ENCODE data around the gene THSD4.
"Not testable (repeated sequence)": the region's sequence is repeated elsewhere in the genome, so short reads cannot be mapped to it uniquely, and the experiment has no call there.

The THSD4 gene

GRCh38 chr15:71715914-71716313 lies 600.6 kb downstream of the THSD4 start:
- DNase-seq (ENCODE audit: low read depth in 2 of 2) = no peak

DNA sequence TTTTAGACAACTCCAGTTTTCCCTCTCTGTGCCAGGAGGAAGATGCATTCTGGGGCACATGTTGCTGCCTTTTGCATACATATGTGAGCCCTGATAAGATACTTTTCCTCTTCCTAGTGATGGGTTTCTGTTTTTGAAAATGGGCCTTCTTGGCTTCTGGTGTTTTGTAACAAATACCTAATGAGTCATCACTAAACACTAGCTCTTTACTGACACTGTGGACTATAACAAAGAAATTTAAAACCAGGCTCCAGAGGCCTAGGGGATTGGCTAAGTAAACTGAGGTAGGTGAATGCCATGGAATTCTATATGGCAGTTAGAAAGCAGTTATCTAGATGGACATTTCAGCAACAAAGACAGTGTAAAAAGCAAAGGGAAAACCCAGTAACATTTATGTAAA lies 601.7 kb downstream of the THSD4 start:
- no peak for DNase-seq (ENCODE audit: low read depth in 2 of 2)

DNA sequence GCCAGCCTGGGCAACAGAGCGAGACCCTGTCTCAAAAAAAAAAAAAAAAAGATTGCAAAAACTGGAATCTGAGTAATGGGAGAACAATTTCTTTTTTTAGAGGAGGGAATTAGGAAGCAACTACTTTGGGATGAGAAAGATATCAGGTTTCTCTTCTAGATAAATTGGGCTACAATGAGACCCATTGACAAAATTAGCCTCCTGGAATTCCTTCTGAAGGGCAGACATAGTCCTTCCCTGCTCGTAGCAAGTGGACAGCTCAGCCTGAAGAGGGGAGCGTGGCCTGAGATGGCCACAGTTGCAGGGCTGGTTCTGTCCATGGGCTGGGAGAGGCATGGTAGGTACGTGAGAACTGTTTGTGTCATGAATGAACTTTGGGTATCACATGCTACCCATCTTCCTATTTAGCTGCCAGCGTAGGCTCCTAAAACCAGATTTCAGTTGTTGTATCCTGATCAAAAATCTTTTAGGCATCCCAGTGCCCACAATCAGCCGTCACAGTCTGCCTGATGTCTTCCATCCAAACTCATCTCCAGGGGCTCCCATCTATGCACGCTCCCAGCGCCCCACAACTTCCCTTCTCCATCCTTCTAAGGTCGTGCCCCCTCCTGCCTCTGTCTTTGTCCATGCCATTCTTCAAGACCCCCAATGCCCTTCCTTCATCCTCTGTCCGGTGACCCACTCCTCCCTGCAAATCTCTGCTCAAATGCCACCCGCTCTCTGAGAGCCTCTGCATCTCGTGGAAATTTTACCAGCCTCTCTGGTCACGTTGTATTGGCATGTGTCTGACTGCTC lies 603.0 kb downstream of the THSD4 start:
- no peak for DNase-seq (ENCODE audit: low read depth in 2 of 2)

- DNase-seq (ENCODE audit: low read depth in 2 of 2) = no peak
Observed at GRCh38 chr15:71723344-71723743, 608.1 kb downstream of the THSD4 start.

DNA sequence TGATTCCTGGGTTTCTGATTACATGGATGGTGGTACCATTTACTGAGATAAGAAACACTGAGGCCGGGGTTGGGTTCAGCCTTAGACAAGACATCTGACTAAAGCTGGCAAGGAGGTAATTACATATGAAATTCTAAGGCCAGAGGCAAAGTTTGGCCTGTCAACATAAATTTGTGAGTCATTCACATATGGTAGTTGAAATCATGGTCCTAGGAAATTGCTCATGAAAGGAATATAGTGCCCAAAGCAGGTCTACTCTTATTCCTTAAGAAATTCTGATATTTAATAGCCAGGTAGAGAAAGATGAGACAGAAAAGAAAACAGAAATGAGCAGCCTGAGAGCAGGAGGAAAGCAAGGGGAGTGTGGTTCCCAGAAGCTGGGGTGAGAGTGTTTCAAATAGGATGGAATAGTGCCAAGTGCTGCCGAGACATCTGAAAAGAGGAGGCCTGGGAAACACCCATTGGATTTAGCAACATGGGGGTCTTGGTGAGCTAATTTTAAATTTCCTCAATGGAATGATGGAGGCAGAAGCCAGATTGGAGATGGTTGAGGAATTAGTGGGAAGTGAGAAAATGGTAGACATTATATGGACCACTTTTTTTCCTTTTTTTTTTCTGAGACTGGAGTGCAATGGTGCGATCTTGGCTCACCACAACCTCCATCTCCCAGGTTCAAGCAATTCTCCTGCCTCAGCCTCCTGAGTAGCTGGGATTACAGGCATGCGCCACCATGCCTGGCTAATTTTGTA lies 610.1 kb downstream of the THSD4 start:
- DNase-seq (ENCODE audit: low read depth in 2 of 2) = not testable (repeated sequence)

DNA sequence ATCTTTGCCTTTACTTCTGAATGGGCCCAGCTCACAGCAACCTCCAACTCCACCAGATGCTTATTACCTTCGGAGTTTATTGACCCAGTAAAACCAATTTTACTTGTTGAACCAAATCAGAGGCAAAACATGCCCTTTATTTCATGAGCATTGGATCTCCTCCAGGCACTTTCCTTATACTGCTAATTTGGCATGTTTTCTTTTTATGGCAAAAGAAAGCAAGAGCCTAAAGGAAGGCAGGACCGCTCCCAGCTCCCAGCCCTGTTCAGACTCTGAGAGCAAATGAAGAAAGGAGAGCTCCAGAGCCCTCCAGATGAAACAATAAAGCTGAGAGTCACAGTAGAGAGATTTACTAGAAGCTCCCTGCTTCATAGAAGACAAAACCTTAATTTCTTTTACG lies 613.6 kb downstream of the THSD4 start:
- no peak for DNase-seq (ENCODE audit: low read depth in 2 of 2)

GRCh38 chr15:71729319-71729718 lies 614.0 kb downstream of the THSD4 start:
- DNase-seq (ENCODE audit: low read depth in 2 of 2) = no peak

DNA sequence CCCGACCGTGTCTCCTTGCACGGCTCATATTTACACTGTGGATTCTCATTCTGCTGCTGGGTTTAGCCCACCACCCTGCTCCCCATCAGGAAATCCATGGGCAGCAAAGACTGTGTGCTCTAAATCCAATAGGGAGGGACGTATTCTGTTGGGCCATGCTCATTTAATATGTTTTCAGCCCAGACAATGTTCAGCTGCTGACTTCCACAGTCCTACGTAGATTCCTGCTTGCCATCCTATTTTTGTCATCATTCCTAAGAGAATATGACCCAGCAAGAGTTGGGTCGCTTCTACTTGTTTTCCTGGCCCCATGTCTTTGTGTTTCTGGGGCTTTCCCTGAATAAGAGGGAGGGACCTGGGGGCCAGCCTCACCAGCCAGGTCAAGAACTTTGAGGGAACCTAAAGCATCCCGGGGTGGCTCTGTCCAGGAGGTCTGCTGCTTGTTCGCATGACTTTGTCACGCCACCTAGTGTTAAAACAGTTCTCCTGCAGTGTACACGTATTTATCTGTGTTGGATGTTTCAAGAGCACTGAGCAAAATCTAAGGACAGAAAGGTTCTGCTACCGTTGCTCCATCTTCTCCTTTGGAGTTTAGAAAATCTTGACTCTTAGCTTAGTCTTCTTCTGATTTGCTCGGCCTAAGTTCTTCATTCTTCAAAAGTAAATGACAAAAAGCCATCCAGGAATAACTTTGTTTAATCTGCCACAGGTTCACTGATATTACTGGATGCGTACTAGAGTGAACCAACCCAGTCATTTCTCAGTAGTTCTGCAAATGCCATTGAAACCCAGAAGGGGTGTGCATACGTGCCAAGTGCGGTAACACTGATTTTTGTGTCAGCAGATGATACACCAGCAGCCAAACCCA lies 615.2 kb downstream of the THSD4 start:
- DNase-seq (ENCODE audit: low read depth in 2 of 2) = no peak

GRCh38 chr15:71732636-71733035 lies 617.4 kb downstream of the THSD4 start:
- no peak for DNase-seq (ENCODE audit: low read depth in 2 of 2)

DNA sequence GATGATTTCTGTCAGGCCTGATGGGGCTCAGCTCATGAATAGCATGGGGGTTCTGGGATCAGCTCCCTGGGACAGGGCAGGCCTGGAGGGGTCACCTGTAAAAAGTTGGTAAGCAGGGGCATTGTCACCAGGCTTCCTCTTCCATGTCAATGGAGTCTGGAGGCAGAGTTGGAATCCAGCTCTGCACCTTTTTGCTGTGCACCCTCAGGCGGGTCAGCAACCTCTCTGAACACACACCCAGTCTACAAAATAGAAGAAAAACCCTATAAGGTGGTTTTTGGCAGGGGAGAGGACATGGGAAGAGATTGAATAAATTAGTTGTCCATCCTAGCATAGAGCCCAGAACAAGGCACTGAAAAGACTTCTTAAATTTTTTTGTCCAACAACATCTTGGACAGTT lies 617.9 kb downstream of the THSD4 start:
- DNase-seq (ENCODE audit: low read depth in 2 of 2) = no peak

DNA sequence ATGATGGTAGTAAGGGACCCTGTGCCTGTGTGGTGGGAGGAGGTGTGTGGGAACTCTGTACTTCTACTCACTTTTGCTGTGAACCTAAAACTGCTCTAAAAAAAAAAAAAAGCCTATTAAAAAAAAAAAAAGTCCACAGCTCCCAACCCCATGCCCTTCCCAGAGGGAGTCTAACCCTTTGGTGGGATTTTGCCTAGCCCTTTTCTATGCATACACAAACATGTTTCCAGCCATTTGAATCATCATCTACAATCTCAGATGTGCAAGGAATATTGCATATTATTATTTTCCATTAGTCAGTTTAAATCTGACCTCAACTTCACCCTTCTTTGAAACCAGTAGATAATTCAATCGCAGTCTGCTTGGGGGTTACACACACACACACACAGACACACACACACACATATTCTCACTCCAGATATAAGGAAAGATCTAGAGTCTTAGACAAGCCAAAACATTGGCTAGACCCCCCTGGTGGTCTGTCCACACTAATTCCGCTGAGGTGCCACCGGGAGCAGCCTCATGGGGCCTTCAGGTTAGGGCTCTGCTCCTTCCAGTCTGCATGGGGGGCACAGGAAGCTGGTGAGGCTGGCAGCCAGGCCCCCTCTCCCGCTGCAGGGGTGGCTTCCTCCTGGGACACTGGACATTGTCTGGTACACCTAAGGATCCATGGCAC lies 619.6 kb downstream of the THSD4 start:
- DNase-seq (ENCODE audit: low read depth in 2 of 2) = no peak

DNA sequence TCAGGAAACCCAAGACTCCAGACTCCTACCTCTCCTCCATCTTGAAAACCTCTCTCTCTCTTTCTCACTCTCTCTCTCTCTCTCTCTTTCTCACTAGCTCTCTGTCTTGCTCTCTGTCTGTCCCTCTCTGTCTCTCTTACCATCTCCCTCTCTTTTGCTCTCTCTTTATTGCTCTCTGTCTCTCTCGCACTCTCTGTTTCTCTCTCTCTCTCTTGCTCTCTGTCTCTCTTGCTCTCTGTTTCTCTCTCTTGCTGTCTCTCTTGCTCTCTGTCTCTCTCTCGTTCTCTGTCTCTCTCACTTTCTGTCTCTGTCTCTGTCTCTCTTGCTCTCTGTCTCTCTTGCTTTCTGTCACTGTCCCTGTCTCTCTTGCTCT lies 620.1 kb downstream of the THSD4 start:
- no peak for DNase-seq (ENCODE audit: low read depth in 2 of 2)

DNA sequence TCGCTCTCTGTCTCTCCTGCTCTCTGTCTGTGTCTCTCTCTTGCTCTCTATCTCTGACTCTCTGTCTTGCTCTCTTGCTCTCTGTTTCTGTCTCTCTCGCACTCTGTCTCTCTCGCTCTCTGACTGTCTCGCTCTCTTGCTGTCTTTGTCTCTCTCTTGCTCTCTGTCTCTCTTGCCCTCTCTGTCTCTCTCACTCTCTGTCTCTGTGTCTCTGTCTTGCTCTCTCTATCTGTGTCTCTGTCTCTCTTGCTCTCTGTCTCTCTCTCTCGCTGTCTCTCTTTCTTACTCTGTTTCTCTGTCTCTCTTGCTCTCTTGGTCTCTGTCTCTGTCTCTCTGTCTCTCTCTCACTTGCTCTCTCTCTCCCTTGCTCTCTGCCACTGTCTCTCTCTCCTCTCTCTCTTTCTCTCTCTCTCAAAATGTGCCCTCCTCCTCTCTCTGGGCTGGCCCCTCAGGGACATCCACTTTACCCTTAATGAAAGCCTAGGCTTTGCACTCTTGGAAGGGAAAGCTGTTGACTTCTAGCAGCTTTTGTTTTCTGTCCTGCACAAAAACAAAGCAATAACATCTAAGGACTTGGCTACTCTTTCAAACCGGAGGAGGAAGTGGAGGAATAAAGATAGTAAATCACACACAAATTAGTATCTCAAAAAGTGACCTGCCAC lies 621.1 kb downstream of the THSD4 start:
- DNase-seq (ENCODE audit: low read depth in 2 of 2) = no peak

DNA sequence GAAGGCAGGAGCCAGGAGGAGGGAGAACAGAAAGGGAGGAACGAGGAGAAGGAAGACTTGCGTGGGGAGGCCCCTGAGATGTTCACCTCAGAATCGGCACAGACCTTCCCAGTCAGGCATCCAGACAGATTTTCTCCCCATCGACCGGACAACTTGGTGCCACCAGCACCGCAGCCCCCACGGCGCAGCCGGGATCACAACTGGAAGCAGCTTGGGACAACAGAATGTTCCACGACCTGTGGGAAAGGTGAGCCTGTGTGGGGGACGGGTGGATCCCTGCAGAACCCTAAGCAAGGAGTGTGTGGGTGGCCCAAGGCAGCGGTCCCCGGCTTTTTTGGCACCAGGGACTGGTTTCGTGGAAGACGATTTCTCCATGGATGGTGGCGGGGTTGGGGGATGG lies 622.5 kb downstream of the THSD4 start:
- DNase-seq (ENCODE audit: low read depth in 2 of 2) = no peak

DNA sequence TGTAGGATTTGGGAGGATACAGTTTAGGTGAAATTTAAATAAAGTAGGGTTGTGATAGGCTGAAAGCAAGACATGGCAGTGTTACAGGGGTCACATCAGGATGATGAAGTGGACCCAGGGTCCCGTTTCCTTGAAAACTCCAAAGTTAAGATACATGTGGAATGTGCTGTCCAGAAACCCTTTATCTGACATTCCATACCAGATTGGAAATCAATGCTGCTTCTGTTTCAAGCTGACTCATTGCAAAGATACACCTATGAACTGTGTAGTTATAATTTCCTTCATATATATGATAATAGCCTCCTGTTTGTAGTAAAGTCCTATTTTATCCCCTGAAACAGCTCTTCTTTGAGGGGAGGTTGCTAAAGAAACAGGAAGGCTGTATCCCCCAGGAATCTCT lies 624.1 kb downstream of the THSD4 start:
- DNase-seq (ENCODE audit: low read depth in 2 of 2) = no peak

GRCh38 chr15:71742964-71743363 lies 627.7 kb downstream of the THSD4 start:
- DNase-seq (ENCODE audit: low read depth in 2 of 2) = no peak

- peak in 1 of 2 donors; percentile 37 for DNase-seq (ENCODE audit: low read depth in 2 of 2)
Observed at GRCh38 chr15:71743861-71744382, 628.7 kb downstream of the THSD4 start.

DNA sequence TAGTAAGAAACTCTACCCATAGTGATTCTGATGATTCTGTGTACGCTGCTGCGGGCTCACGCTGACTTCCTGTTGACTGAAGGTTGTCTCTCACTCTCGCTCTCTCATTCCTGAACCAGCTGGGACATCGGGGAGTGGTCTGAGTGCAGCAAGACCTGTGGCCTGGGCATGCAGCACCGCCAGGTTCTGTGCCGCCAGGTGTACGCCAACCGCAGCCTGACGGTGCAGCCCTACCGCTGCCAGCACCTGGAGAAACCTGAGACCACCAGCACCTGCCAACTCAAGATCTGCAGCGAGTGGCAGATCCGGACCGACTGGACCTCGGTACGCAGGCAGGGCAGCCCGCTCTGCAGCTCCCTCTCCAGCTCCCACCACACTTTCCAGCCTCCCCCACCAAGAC lies 631.4 kb downstream of the THSD4 start:
- DNase-seq (ENCODE audit: low read depth in 2 of 2) = no peak

DNA sequence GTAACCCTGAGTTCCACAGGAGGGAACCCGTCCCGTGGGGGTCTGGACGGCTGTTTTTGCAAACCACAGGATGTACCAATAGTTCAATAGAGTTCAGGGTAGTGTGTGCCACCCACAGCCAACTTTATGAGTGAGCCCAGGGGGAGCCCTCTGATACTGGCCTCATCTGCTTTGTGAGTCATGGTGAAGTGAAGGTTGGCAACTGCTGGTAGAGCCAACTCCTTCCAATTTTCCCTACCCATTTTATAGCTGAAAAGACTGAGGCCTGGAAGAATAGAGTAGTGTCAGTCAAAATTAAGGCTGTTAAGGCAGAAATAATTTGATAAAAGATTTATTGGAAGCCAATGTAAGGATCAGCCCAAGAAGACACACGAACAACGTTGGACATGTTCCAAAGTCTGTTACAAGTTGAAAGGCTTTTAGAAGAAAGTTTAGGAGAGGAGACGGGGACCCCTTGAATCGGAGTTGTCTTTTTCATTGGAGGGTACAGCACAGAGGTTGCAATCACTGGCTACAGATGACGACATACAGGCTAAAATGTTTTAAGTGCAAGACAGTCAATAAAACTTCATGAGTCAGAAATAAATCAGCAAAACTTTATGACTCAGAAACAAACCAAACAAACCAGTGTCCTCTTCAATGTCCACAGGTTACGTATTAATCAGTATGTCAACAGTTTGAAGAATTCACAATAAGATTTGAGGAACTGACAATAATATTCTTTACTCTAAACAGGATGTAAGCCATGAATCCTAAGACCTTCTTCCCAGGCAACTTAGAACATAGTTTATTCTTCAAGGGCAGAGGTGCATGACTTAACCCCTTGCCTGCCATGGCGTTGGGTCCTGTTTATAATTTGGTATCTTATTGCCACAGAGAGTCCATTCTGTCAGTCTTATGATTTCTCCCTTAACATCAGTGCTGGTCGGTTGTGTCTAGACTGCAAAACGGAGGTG lies 632.1 kb downstream of the THSD4 start:
- DNase-seq (ENCODE audit: low read depth in 2 of 2) = no peak

GRCh38 chr15:71748293-71748718 lies 633.0 kb downstream of the THSD4 start:
- no peak for DNase-seq (ENCODE audit: low read depth in 2 of 2)
